Vagina (tissue), 2 donors: Measurements from ENCODE around the gene DDX21.

Source experiments
- CTCF ChIP-seq, 3 experiments: fragments of 450-650 bp in 2 of 3; fragments of 200-600 bp in 1 of 3; sonication (generic) in 1 of 3; IDR thresholded peaks; one replicate each; pipeline ENCODE4 v1.5.1; 2017 to 2019; ENCODE audit warnings: antibody characterized with exemption in 3 of 3, mild to moderate bottlenecking in 2 of 3, moderate library complexity in 2 of 3
- POLR2A ChIP-seq, 2 donors: fragments of 450-650 bp; IDR thresholded peaks; one replicate each; pipeline ENCODE4 v1.6.1; 2017; ENCODE audit warnings: antibody characterized with exemption in 2 of 2, mild to moderate bottlenecking in 2 of 2, moderate library complexity in 2 of 2

GRCh38 chr10:69014171-69014570 lies 58.2 kb downstream of the DDX21 start:
- no peak for TF ChIP-seq POLR2A (IDR thresholded peaks at IDR 0.05)
- no peak for TF ChIP-seq CTCF (IDR thresholded peaks at IDR 0.05)
